Hepatic stellate cell (primary cell): ENCODE data around the gene SFRP2.

Experiments
- DNase-seq: peaks from one replicate; pipeline ENCODE4 v3.0.0; 2011; ENCODE audit warnings: low spot score

Gene SFRP2

GRCh38 chr4:153794006-153794405, 5.1 kb upstream of the SFRP2 start:
- DNase-seq, result no peak

GRCh38 chr4:153792618-153793247, 3.9 kb upstream of the SFRP2 start:
- DNase-seq, result no peak

DNA sequence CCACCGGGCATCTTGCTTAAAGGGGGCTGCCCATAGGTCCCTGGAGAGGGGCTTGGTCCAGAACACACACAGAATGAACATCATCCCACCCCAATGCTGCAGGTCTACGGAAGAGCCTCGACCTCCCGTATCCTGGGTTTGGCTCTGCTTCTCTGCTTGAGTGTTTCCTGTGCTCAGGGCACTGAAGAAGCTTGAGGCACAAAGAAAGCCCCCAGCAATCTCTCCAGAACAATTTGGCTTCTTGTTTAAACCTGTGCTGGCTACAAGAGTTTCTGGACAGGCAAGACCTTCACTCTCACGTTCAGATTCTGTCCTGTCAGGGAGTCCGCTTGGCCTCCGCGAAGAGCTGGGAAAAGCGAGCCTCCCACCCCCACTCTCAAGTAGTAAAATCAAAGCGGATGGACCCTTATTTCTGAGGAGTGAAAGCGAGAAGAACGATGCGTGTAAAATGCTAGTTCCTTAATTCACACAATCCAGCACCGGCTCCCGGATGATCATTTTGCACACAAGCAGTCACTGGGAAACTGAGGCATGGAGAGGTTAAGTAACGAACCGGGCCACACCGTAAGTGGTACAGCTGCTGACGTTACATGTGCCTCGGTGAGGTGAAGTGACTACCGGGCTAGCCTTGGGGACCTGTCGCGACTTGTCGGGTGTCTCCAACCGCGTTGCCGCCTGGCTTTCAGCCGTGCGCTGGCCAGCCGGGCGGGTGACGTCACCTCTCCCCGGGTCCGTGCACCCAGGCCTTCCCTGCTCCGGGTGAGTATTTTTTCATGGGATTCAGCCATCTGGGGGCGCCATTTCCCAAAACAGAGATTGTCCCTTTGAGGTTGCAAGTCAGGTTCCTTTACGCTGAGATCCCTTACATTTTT, 3.1 kb upstream of the SFRP2 start:
- no peak for DNase-seq

DNA sequence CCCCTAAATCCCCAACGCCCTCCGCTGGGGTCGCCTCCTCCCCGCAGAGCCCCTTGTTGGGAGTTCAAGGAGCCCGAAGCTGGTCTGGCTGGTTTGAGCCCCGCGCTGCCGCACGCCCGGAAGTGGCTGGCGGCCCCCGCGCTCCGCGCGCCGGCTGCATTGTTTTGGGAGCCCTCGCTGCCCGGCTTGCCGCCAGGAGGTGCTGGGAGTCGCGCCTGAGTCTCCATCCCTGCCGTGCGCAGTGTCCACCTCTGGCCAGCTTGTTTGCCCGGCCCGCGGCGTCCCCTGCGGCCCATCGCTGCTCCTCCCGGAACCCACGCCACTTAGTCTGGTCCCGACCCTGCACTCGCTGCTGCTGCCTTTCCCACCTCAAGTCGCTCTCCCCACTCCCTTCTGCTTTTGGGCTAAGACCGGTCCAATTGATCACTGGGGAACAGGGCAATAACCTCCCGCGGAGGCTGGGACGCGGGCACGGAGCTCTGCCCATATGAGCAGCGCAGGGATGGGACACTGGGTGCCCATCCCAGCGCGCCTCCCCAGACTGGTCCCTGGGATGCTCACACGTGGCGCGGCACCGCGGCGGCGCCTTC, 2.2 kb upstream of the SFRP2 start:
- DNase-seq, result no peak

GRCh38 chr4:153790500-153790865, 1.6 kb upstream of the SFRP2 start:
- DNase-seq, result no peak

GRCh38 chr4:153789741-153790499, 1.0 kb upstream of the SFRP2 start:
- DNase-seq, result no peak

DNA sequence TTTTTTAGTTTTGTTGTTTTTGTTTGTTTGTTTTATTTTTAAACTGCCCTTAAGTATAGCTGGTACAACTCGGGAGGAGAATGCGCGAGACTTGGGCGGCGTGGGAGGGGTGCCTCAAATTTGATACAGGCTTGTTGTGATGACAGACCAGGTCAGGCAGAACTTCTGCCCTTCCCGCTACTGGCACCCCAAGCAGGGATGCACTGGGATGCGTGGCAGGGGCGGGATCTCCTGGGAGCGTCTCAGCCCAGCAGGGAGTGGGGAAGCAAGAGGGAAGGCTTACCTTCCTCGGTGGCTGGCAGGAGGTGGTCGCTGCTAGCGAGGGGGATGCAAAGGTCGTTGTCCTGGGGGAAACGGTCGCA, 851 bp downstream of the SFRP2 start:
- DNase-seq, result no peak

DNA sequence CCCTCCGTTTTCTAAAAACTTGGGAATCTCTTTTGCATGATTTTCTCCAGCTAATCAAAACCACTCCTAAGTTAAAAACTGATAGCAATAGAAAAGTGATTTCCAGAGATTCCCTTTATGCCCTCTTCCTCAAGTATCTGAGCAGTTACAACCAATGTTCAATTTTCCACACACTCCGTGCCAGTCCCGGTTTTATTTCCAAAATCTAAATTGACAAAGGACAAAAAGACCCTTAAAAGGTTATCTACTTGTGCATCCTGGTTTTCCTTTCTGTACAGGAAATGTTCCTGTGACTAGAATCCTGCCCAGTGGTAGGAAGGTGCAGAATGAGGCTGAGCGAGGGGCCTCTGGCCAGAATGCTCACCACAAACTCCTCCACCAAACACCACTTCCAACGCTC, 1.3 kb downstream of the SFRP2 start:
- DNase-seq, result no peak

- no peak for DNase-seq
Observed at GRCh38 chr4:153787061-153787560, 1.8 kb downstream of the SFRP2 start.

- DNase-seq, result no peak
Observed at GRCh38 chr4:153785910-153786721, 2.8 kb downstream of the SFRP2 start.

- DNase-seq, result no peak
Observed at GRCh38 chr4:153784166-153784699, 4.7 kb downstream of the SFRP2 start.

DNA sequence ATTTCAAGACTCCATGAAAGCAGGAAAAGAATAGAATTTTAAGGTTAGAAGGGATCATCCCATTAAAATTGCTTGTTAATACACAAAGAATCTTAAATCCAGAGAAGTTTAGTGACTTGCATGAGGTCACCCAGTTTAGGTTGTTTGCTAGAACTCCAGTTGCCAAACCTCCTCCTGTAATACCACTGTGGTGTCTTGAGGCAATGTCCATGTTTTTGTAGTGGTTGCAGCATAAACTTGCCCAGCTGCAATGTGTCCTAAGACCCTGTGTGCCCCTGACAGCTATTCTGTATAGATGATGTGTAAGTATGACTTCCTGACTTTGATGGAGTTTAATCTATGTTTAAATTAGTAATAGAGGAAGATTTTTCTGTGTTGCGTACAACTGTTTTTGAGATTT, 6.3 kb downstream of the SFRP2 start:
- DNase-seq, result no peak

DNA sequence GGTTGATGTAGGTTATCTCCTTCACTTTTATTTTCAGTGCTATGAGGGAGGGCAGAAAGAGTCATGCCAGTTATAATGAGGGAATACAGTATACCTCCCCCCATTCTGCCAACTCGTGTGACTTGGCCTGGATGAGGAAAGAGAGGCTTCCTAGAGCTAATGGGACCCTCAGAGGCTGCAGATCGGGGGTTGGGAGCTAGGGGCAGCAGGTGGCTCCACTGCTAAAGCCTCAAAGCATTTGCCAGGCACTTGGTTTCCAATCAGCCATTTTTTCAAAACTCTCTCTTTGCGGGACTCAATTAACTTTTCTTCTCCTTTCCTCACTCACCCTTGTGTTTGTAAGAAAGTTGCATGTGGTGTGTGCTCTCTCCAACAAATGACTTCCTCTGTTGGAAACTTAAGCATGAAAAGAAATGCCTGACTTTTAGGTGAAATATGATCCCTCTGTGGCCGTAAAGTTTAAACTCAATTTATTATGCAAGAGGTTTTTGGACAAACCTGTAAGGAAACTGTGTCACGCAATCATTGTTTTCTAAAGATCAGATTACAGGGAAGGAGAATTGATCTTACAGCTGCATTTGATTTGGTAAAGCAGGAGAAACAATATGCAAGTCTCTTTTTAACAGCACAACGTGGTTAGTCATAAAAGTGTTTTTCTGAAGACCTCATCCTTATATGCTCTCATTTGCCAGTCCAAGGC, 7.0 kb downstream of the SFRP2 start:
- no peak for DNase-seq

DNA sequence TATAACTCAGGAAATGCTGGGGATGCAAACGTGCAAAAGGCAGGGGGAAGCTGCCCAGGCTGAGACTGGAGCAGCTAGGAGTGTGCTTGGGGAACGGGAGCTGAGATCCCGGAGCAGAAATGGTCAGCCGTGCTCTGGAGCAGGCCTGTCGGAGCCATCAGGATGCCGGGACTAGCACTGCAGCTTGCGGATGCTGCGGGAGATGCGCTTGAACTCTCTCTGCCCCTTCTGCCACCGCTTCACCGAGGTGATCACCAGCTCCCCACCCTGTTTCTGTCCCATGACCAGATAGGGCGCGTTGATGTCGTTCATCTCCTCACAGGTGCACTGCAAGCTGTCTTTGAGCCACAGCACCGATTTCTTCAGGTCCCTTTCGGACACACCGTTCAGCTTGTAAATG, 7.6 kb downstream of the SFRP2 start:
- no peak for DNase-seq

DNA sequence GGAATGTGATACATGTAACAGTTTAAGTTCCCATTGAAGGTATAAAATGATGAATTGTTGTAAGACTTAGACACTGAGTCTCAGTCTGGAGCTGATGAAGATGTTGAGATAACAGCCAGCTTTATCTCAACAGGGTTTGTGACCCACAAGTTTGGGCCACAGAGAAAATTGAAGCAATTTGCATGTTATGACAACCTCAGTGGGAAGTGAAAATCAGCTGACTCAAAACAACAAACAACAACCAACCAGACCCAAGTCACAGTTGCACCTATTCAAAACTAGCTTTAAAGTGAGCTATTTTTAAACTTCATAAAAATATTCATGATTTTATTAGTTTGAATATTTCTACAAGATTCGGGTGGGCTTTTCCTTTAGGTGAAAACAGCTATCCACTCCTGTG, 8.0 kb downstream of the SFRP2 start:
- DNase-seq, result no peak

DNA sequence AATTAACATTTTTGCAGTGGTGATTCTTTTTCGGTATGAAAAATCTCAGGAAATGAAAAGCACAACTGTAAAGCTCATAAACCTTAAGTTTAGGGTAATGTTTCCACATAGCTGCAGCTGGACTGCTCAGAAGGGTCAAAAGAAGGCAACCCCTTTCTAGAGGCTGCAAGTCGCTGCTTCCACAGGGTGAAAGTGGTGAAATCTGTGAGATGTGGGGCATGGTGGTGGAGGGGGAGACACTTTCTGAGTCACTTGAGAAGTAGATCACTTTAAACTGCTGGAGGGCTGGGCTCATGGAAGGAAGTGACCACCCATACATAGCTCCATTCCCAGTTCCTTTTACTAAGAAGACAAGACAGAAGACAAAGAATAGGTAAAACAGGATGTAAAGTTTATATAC, 8.7 kb downstream of the SFRP2 start:
- DNase-seq, result no peak

GRCh38 chr4:153778383-153778782, 10.5 kb downstream of the SFRP2 start:
- no peak for DNase-seq

DNA sequence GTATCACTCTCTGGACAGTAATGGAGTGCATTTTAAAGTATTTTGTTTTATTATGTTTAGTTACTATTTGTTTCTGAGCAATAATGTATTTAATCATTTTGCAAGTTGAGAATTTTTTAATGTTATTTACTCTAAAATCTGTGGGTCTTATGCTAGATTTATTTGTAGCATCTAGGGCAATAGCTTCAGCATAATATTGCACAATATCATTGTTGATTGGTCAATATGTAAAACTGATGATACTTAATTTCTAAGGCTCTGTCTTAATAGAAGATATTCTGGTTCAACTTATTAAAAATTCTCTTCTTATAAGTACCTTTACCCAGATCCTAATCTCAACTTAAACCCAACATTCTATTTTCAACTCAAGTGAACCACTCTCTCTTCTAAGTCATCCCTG, 11.5 kb downstream of the SFRP2 start:
- DNase-seq, result no peak

DNA sequence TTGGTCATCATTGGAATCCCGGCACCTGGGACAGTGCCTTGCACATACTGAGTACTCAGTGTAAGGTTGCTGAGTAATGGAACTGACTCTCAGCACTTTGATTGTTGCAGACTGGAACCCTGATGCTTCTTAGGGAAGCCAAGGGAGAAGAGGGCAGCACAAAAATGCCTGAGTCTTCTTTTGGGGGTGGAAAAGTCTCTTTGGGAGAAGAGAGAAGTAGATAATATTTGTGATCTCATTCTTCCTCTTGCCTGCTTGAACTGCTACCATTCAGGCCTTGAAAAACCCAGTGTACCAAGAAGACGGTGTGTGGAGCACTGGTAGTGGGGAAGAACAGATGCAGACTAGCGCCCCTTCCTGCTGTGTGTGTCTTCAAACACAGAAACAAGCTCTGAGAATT, 12.3 kb downstream of the SFRP2 start:
- no peak for DNase-seq

GRCh38 chr4:153773236-153773690, 15.6 kb downstream of the SFRP2 start:
- no peak for DNase-seq

- DNase-seq, result no peak
Observed at GRCh38 chr4:153771046-153771445, 17.8 kb downstream of the SFRP2 start.
